HTERT RPE-1 (cell line): ENCODE results near the gene DUSP9.
"Not testable (repeated sequence)": the region's sequence is repeated elsewhere in the genome, so short reads cannot be mapped to it uniquely, and the experiment has no call there.

Experiments used
- in situ Hi-C: fragments of 300-500 bp; cut with MboI; formaldehyde crosslinking; loops from 4 replicates; pipeline ENCODE4 v1.14.3; 2020; ENCODE audit warnings: low sequenced_read_pairs

Gene DUSP9

DNA sequence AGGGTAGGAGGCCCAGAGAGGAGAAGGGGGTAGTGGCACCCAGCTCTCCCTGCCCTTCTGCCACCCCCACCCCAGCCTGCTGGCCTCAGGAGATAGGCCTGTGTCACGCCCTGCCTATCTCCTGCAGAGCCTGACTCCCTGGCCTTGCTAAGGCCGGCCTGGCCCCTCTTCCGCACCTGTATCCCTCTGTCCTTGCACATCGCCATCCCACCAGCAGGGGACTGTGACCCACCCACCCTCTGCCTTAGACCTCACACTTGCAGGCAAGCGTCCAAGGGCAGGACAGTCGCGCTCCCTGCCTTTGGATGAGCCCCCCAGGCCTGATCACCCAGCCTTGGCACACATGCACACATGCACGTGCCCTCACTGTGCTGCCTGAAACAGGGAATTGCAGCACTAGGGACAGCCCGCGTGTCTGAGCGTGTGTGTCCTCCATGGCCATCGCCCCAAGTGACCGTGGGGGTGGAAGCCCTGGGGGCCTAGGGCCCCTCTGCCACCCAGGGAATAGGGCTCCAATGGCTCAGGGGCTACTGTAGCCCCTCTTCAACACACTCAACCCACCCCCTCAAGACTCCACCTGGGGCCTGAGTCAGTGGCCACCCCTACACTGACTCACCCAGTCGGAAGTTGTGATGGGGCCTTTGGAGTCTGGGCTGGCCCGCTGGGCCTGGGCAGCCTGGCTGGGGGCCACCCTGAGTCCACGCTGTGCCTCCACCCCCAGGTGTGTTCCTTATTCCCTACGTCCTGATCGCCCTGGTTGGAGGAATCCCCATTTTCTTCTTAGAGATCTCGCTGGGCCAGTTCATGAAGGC lies 42.9 kb downstream of the DUSP9 start:
- in situ Hi-C loops, result no loop called here

DNA sequence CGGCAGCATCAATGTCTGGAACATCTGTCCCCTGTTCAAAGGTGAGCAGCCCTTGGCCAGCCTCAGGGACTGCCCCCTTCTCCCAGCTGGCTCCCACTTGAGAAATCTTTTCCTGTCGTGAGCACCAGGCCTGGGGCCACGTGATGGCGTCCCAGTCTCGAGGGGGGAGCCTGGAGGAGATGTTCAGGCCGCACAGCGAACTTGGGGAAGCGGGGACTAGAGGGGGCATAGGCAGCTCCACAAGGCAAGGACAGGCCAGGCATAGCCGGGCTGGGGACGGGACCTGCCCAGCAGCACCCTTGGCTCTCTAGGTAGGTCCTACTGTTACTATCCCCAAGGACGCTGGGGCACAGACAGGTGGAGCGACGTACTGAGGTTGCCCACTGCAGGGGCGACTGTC lies 43.5 kb downstream of the DUSP9 start:
- in situ Hi-C loops, result no loop called here

DNA sequence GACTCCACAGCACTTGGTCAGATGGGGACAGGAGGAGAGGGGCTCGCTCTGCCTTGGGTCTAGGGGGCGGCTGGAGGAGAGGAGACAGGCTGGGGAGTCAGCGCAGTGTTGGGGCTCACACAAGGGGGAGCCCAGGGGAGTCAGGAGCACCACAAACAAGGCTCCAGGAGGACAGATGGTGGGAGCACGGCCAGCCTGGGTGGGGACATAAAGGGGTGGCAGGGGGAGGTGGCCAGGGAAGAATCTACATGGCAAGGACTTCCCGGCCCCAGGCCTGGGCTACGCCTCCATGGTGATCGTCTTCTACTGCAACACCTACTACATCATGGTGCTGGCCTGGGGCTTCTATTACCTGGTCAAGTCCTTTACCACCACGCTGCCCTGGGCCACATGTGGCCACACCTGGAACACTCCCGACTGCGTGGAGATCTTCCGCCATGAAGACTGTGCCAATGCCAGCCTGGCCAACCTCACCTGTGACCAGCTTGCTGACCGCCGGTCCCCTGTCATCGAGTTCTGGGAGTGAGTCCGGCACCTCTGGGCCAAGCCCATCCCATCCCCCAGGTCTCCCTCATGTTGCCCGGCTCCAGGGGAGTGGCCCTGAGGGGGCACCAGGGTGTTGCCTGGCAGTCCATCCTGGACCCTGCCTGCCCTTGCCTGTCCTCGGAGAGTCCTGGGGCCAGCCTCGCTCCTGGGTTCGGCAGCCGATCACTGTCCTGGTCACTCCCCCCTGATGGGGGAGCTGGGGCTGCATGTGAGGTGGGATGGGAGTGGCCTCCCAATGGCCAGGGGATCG lies 44.2 kb downstream of the DUSP9 start:
- in situ Hi-C loops, result not testable (repeated sequence)

DNA sequence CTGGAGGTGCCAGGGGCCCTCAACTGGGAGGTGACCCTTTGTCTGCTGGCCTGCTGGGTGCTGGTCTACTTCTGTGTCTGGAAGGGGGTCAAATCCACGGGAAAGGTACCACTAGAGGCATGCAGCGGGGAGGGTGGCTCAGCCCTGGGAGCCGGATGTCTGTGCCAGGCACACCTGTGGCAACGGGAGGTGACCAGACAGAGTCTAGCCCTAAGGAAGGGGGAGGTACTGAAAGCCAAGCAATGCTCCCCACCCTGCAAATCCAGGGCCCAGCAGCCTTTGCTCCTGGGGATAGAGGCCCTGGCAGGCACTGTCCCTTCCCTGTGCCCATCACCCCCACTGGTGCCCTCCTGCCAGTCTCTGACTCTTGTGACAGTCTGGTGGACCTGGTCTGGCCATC lies 45.0 kb downstream of the DUSP9 start:
- in situ Hi-C loops, result no loop called here

DNA sequence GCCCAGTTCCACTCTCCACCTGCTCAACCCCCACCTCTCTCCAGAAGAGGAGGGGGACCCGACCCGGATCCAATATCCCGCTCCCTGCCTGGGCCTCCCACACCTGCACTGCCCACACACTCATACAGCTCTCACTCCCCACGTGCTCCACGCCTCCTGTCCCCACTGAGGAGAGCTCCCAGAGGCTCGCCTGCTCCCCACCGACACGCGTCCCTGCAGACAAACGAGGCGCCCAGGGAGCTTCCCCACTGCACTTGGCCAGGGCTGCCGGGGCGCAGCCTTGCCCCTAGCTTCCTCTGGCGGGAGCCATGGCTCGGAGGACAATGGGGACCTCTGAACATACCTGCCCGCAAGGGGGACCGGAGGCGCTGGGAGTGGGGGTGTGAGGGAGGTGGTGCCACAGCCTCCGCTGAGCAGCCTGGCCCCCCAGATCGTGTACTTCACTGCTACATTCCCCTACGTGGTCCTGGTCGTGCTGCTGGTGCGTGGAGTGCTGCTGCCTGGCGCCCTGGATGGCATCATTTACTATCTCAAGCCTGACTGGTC lies 45.7 kb downstream of the DUSP9 start:
- in situ Hi-C loops, result no loop called here

DNA sequence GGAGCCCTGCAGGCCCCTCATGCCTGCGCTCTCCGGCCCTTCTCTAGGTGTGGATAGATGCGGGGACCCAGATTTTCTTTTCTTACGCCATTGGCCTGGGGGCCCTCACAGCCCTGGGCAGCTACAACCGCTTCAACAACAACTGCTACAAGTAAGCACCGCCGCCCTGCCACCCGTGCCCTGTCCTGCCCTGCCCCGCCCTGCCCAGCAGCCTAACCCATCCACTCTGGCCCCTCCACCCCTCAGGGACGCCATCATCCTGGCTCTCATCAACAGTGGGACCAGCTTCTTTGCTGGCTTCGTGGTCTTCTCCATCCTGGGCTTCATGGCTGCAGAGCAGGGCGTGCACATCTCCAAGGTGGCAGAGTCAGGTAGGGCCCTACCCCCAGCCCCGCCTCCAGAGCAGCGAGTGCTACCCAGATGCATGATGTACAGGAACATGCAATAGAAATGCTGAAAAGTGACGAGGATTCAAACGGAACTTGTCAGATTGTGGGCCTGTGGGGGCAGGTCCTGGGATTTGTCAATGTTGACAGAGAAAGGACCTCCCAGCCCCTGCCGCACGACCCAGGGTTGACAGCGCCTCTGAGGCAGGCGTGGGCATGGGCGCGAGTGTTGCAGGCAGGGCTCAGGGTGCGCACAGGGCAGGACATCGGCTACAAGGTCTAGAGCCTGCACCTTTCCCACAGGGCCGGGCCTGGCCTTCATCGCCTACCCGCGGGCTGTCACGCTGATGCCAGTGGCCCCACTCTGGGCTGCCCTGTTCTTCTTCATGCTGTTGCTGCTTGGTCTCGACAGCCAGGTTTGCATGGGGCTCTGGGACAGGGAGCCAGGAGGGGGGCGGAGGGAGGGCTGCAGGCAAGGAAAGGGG lies 46.4 kb downstream of the DUSP9 start:
- in situ Hi-C loops, result no loop called here

DNA sequence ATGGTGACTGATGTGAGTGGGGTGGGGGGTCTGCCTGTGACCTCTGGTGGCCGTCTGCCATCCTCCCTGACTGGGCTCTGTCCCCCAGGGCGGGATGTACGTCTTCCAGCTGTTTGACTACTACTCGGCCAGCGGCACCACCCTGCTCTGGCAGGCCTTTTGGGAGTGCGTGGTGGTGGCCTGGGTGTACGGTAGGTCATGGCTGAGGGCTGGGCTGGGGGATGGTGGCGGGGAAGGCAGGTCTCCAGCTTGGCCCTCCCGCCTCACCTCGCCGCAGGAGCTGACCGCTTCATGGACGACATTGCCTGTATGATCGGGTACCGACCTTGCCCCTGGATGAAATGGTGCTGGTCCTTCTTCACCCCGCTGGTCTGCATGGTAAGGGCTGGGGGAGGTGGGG lies 47.3 kb downstream of the DUSP9 start:
- in situ Hi-C loops, result not testable (repeated sequence)

DNA sequence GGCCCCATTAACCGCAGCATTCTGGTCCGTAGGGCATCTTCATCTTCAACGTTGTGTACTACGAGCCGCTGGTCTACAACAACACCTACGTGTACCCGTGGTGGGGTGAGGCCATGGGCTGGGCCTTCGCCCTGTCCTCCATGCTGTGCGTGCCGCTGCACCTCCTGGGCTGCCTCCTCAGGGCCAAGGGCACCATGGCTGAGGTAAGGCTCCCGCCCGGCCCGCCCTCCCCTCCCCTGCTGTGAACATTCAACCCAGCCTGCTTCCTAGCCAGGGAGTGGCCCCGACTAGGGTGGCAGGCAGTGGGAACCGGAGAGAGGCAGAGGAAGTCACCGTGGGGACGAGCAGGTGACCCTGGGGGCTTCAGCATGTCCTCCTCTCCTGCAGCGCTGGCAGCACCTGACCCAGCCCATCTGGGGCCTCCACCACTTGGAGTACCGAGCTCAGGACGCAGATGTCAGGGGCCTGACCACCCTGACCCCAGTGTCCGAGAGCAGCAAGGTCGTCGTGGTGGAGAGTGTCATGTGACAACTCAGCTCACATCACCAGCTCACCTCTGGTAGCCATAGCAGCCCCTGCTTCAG lies 47.8 kb downstream of the DUSP9 start:
- in situ Hi-C loops, result no loop called here

DNA sequence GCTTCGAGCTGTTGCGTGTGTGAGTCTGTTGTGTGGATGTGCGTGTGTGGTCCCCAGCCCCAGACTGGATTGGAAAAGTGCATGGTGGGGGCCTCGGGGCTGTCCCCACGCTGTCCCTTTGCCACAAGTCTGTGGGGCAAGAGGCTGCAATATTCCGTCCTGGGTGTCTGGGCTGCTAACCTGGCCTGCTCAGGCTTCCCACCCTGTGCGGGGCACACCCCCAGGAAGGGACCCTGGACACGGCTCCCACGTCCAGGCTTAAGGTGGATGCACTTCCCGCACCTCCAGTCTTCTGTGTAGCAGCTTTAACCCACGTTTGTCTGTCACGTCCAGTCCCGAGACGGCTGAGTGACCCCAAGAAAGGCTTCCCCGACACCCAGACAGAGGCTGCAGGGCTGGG lies 49.1 kb downstream of the DUSP9 start:
- in situ Hi-C loops, result no loop called here

DNA sequence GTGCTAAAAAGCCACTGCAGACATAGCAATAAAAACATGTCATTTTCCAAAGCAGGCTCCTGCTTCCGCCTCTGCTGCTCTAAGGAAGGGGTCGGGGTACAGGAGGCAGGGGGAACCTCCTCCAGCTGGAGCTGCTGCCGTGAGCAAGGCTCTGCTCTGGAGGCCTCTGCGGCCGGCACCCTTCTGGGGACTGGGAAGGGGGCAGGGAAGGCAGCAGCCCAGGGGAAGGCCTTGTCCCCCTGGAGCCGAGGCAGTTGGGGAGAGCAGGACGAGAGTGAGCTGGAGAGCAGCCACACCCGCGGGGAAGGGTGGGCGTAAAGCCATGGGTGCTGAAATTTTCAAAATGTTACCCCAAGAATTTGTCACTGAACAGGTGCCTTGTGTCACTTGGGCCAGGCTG lies 49.5 kb downstream of the DUSP9 start:
- in situ Hi-C loops, result not testable (repeated sequence)

DNA sequence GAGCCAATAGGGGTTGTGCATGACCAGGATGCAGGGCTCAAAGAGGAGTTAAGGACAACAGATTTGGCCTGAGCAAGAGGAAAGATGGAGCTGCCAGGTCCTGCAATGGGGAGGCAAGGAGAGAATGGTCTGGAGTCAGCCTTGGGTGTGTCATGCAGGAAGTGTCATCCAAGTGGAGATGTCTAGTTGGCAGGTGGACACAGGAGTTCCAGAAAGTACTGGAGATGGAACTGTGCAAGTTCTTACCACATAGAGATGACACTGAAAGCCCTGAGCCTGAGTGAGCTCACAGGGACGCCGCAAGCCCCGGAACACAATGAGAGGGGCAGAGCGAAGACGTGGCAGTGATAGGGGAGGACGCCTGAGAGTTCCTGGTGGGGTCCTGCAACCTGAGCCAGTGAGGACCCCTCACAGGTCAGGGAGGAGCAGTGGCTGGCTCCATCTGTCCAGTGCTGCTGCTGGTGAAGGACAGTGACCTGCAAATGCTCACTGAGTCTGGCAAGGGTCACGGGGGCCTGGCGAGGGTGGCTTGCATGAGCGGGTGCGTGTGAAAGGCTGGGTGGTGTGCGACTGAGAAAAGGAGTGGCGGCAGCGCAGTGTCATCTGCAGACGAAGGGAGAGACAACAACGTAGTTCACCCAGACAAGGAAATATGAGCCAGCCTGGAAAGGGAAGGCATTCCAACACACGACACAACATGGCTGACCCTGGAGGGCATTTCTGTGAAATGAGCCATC lies 50.2 kb downstream of the DUSP9 start:
- in situ Hi-C loops, result not testable (repeated sequence)

DNA sequence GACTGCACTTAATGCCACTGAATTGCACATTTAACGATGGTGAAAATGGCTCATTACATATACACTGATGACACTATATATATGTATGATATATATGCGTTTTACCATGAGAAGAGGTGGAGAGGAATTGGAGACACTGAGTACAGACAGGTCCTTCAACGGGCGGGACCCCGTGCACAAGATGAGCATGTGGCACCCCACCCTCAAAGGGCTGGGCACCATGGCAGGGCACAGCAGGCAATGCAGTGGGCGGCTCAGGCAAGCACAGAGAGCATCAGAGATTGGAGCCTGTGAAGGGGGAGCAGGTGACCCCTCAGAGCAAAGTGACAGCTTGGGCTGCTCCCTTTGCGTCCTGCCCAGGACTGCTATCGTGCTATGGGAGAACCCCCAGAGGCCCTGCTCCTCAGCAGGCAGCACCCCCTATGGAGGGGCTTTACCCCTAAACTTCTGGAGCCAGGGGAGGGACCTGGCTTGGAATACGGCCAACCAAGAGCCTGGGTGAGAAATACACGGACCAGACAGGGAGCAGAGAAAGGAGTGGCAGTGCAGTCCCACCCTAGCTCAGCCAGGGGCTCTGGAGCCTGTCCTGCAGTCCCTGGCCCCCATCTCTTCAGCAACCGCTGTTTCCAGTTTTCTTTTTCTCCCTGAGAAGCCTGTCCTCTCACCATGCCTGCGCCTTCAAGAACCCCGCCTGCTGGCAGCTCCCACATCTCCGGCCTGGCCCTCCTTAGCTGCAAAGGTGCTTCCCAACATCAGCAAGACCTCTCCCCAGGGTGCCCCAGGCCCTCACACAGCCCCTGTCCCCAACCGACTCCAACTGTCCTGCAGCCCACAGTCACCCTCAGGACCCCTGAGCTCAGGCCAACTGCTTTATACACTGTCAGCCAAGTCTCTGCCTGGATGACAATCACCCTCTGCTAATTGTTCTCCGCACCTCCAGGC lies 51.2 kb downstream of the DUSP9 start:
- in situ Hi-C loops, result no loop called here

DNA sequence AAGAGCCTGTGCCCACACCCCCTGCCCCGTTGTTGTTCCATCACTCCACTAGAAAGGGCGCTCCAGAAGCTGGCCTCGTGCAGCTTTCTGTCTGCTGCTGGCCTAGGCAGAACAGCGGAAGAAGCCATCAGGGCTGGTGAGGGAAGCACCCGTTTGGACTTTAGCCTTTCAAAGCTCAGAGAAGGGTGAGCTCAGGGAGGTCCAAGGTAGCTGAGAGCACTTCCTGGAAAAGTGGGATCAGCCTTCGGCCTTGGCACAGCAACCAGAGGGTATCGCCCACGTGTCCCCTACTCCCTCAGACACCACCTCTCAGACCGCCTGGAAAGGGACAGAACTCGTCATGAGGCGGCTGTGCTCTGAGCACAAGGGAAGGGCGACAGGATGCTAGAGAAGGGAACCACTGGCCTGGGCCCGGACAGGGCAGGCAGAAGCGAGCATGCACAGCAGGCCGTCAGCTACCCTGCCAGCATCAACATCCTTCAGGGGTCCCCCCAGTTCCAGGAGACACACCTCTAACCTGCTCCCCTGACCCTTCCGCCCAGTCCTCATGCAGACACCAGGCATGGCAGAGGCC lies 52.3 kb downstream of the DUSP9 start:
- in situ Hi-C loops, result not testable (repeated sequence)

DNA sequence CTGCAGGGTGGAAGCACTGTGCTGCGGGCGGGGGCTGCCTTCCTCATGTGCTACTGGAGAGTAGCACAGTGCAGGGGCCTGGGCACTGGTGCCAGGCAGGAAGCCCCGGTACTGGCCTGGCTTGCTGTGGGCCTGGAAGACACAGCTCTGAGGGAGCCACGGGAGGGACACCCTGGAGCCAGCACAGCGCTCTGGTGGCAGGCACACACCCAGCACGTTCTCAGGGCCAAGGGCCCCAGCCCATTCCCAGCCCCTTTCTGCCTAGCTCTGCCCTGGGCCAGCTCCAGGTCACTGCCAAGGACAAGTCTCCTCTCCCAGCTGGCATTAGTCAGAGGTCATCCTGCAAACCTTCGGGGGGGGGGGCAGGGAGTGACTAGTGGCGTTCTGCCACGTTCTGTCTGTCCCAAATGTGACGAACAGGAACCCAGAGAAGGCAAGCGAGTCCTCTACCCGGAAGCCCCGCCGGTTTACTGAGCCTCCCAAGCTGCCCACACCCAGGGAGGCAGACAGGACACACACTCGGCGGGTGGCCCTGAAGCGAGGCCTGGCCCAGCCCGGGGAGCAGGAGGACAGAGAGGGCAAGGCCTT lies 52.9 kb downstream of the DUSP9 start:
- in situ Hi-C loops, result not testable (repeated sequence)

DNA sequence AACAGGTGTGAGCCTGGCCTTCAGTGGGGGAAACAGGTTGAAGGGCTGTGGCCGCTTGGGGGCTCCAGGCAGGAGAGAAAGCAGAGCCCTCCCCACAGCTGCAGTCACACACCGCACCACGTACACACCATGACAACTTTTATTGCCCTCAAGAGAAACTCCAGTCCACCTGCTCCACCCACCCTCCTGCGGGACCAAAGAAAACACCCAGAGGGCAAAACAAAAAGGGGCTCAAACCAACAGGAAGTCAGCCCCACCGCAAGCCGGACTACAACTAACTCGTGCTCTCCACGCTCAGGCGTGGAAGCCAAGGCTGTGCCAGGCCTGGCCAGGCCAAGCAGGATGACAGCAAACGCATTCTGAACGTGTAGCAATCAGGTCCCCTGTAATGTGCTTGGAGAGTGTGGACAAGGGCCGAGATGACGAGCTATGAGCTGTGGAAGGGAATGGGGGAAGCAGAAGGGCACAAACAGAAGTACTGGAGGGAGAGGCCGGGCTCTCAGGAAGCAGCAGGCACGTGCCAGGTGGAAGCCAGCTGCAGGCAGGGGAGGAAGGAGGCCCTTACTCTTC lies 53.5 kb downstream of the DUSP9 start:
- in situ Hi-C loops, result no loop called here
